Measurements from ENCODE around the gene MOSMO.

The MOSMO gene

DNA sequence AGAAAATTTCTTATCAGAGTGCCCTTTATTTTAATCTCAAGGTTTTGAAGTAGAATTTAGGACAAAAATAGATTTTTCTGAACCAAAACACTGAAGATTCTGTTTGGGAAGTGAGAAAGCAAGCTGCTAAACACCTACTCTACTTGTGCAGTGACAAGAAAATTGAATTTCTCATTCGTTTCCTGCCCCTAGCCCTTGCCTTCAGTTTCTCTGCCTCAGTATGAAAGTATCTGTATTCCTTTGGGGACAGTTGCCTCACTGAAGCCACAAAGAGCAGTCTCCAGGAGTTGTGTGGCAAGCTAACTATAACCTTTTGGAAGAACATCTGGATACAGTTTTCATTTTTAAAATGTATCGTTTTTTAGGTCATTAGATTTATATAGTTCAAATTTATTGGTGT lies 19.7 kb downstream of the MOSMO start:
- Histone ChIP-seq H3K9me3 (no peaks in the 10 kb centered on the region), H3K27me3 (no peaks in the 10 kb centered on the region), H3K36me3 (no peaks in the 10 kb centered on the region), H3K4me1 (peaks cover 0 to 18% (median 0%) of the 10 kb centered on the region in 4 donors), H3K27ac (no peak overlapping the region), H3K4me3 (no peak overlapping the region)
- intact Hi-C loops (cut with DNase I; ENCODE audit: low total_unique reads) = no loop called here
- DNase-seq = no peak
- TF ChIP-seq, protein P1, sequence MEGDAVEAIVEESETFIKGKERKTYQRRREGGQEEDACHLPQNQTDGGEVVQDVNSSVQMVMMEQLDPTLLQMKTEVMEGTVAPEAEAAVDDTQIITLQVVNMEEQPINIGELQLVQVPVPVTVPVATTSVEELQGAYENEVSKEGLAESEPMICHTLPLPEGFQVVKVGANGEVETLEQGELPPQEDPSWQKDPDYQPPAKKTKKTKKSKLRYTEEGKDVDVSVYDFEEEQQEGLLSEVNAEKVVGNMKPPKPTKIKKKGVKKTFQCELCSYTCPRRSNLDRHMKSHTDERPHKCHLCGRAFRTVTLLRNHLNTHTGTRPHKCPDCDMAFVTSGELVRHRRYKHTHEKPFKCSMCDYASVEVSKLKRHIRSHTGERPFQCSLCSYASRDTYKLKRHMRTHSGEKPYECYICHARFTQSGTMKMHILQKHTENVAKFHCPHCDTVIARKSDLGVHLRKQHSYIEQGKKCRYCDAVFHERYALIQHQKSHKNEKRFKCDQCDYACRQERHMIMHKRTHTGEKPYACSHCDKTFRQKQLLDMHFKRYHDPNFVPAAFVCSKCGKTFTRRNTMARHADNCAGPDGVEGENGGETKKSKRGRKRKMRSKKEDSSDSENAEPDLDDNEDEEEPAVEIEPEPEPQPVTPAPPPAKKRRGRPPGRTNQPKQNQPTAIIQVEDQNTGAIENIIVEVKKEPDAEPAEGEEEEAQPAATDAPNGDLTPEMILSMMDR (IDR thresholded peaks at IDR 0.05) = no peak

DNA sequence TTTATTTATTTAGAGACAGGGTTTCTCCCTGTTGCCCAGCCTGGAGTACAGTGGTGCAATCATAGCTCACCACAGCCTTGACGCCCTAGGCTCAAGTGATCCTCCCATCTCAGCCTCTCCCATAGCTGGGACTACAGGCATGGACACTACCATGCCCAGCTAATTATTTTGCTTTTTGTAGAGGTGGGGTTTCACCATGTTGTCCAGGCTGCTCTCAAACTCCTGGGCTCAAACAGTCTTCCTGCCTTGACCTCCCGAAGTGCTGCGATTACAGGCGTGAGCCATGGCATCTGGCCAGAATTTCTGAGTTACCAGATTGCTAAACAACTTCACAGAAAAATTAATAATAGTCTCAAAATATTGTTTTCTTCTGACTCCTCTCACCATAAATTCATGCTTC lies 21.7 kb downstream of the MOSMO start:
- Histone ChIP-seq H3K9me3 (no peaks in the 10 kb centered on the region), H3K27ac (no peak overlapping the region), H3K27me3 (no peaks in the 10 kb centered on the region), H3K4me1 (peaks cover 0 to 18% (median 0%) of the 10 kb centered on the region in 4 donors), H3K36me3 (no peaks in the 10 kb centered on the region), H3K4me3 (no peak overlapping the region)
- TF ChIP-seq, protein P1 (IDR thresholded peaks at IDR 0.05) = no peak
- no peak for DNase-seq
- intact Hi-C loops (cut with DNase I; ENCODE audit: low total_unique reads) = no loop called here

DNA sequence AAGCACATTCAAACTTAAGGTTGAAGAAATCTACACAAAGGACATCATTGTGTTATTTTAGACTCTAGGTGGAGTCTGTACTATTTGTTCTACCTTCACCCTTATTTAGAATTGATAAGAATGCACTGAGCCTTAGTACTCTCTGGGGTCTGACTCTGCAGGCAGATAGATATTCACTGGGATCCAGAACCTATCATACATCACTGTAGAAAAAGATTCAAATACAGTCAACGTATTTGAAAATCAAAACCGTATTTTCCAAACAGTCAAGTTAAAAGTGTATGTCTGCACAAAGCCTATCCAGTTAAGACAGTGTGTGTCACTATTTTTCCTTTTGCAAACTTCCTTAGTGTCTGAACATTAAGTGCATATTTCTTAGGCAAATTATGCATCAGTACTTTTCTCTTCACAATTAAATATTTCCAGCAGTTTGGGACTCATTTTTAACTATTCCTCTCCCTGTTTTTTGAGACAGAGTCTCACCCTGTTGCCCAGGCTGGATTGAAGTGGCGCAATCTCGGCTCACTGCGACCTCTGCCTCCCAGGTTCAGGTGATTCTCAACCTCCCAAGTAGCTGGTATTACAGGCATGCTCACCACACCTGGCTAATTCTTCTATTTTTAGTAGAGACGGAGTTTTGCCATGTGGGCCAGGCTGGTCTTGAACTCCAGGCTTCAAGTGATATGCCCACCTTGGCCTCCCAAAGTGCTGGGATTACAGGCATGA lies 22.3 kb downstream of the MOSMO start:
- Histone ChIP-seq H3K4me3 (no peak overlapping the region), H3K4me1 (peaks cover 0 to 18% (median 0%) of the 10 kb centered on the region in 4 donors), H3K27me3 (no peaks in the 10 kb centered on the region), H3K36me3 (no peaks in the 10 kb centered on the region), H3K9me3 (no peaks in the 10 kb centered on the region), H3K27ac (no peak overlapping the region)
- DNase-seq = no peak
- TF ChIP-seq, protein P1 (IDR thresholded peaks at IDR 0.05) = no peak
- intact Hi-C loops (cut with DNase I; ENCODE audit: low total_unique reads) = no loop called here

DNA sequence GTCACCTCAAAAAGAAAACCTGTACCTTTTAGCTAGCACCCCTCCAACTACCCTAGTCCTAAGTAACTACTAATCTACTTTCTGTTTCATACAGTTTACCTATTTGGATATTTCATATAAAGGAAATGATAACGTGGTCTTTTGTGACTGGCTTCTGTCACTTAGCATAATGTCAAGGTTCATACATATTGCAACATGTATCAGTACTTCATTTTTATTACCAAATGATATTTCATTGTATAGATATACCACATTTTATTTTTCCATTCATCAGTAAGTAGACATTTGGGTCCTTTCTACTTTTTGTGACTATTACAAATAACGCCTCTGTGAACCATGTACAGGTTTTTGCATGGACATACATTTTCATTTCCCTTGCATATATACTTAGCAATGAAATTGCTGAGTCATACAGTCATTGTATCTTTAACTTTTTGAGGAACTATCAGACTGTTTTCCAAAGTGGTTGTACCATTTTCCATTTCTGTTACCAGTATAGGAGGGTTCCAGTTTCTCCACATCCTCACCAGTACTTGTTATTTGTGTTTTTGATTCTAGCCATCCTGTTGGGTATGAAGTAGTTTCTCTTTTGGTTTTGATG lies 23.7 kb downstream of the MOSMO start:
- no peak for DNase-seq
- H3K27me3 ChIP-seq = no peaks in the 10 kb centered on the region
- H3K4me3 ChIP-seq = no peak overlapping the region
- H3K4me1 ChIP-seq = peaks cover 0 to 13% (median 0%) of the 10 kb centered on the region in 4 donors
- no peak overlapping the region for H3K27ac ChIP-seq
- no peaks in the 10 kb centered on the region for H3K36me3 ChIP-seq
- H3K9me3 ChIP-seq = no peaks in the 10 kb centered on the region
- intact Hi-C loops (cut with DNase I; ENCODE audit: low total_unique reads) = no loop called here
- TF ChIP-seq, protein P1 (IDR thresholded peaks at IDR 0.05) = no peak

DNA sequence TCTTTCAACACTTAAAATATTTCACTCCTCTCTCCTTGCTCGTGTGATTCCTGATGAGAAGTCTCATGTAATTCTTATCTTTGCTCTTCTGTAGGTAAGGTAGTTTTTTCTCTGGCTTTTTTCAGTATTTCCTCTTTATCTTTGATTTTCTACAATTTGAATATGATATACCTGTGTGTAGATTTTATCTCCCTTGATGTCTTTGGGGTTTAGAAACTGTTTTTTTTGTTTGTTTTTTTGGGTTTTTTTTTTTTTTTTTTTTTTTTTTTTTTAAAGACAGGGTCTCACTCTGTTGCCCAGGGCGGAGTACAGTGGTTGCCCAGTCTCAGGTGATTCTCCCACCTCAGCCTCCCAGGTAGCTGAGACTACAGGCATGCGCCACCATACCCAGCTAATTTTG lies 26.6 kb downstream of the MOSMO start:
- H3K4me1 ChIP-seq = no peaks in the 10 kb centered on the region
- TF ChIP-seq, protein P1 (IDR thresholded peaks at IDR 0.05) = no peak
- intact Hi-C loops (cut with DNase I; ENCODE audit: low total_unique reads) = no loop called here

More for the DNA sequence above, 26.6 kb downstream of the MOSMO start:
- H3K36me3 ChIP-seq = peaks cover 0 to 11% (median 0%) of the 10 kb centered on the region in 3 donors
- no peak for DNase-seq
- H3K27ac ChIP-seq = no peak overlapping the region
- no peak overlapping the region for H3K4me3 ChIP-seq
- H3K9me3 ChIP-seq = no peaks in the 10 kb centered on the region
- H3K27me3 ChIP-seq = no peaks in the 10 kb centered on the region
